ENCODE measurements around the gene CLDN11.

DNA sequence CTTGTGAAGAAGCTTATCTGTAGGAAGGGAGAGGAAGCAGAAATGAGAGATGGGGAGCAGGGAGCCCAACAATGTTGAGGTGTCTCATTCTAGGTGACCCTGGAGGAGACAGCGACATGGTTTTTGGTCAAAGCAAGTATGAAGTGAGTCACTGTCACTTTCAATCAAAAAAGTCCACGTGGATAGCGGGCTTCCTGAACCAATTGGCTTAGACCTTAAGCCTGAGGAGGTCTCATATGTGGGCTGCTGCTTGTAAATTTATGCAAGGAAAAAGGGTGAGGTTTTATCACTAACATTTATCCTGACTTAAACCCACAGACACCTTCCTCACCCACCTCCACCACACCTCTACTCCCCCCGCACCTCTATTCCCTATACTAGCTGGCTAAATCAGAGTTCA, 22.7 kb downstream of the CLDN11 start:
- TF ChIP-seq, protein P1, sequence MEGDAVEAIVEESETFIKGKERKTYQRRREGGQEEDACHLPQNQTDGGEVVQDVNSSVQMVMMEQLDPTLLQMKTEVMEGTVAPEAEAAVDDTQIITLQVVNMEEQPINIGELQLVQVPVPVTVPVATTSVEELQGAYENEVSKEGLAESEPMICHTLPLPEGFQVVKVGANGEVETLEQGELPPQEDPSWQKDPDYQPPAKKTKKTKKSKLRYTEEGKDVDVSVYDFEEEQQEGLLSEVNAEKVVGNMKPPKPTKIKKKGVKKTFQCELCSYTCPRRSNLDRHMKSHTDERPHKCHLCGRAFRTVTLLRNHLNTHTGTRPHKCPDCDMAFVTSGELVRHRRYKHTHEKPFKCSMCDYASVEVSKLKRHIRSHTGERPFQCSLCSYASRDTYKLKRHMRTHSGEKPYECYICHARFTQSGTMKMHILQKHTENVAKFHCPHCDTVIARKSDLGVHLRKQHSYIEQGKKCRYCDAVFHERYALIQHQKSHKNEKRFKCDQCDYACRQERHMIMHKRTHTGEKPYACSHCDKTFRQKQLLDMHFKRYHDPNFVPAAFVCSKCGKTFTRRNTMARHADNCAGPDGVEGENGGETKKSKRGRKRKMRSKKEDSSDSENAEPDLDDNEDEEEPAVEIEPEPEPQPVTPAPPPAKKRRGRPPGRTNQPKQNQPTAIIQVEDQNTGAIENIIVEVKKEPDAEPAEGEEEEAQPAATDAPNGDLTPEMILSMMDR (IDR thresholded peaks at IDR 0.05): no peak
- no peak for TF ChIP-seq POLR2A (IDR thresholded peaks at IDR 0.05; ENCODE audit: low read depth)

All from esophagus muscularis mucosa (tissue), 3 donors.